Smooth muscle cell (in vitro differentiated cells): ENCODE results near the gene TM7SF2. TPM values are rescaled to one million over a fixed set of nuclear protein-coding genes. Genes with fewer than 3 reads are reported as not detected.

Experiments
- DNase-seq: peaks from one replicate; lab custom pipeline; 2025; ENCODE audit not compliant: unreplicated experiment; lab: John Stamatoyannopoulos, UW
- H2AFZ ChIP-seq: fragments of 200-600 bp; sonication (generic); 2 replicates; pipeline ENCODE4 v1.6.0; 2016; ENCODE audit warnings: antibody characterized with exemption, low read depth, mild to moderate bottlenecking
- H3F3A ChIP-seq: fragments of 200-600 bp; sonication (generic); 2 replicates; pipeline ENCODE4 v1.6.0; 2017; ENCODE audit warnings: antibody characterized with exemption, low read depth
- H3K27ac ChIP-seq: fragments of 200-600 bp; sonication (generic); 2 replicates; pipeline ENCODE4 v1.5.1; 2016; ENCODE audit warnings: low read depth, mild to moderate bottlenecking
- H3K27me3 ChIP-seq: fragments of 200-600 bp; sonication (generic); 2 replicates; pipeline ENCODE4 v1.6.1; 2016; ENCODE audit warnings: low read depth, mild to moderate bottlenecking
- H3K36me3 ChIP-seq: fragments of 200-600 bp; sonication (generic); 2 replicates; pipeline ENCODE4 v1.5.1; 2016; ENCODE audit warnings: low read depth
- H3K4me1 ChIP-seq: fragments of 200-600 bp; sonication (generic); 2 replicates; pipeline ENCODE4 v1.5.1; 2016; ENCODE audit warnings: low read depth
- H3K4me2 ChIP-seq: fragments of 200-600 bp; sonication (generic); 2 replicates; pipeline ENCODE4 v1.6.0; 2016; ENCODE audit warnings: mild to moderate bottlenecking
- H3K4me3 ChIP-seq: fragments of 200-600 bp; sonication (generic); 2 replicates; pipeline ENCODE4 v1.5.1; 2016; ENCODE audit warnings: mild to moderate bottlenecking
- H3K79me2 ChIP-seq: fragments of 200-600 bp; sonication (generic); 2 replicates; pipeline ENCODE4 v1.6.0; 2016; ENCODE audit warnings: low read depth, mild to moderate bottlenecking
- H3K9ac ChIP-seq: fragments of 200-600 bp; sonication (generic); 2 replicates; pipeline ENCODE4 v1.6.0; 2016; ENCODE audit warnings: low read depth
- H3K9me3 ChIP-seq: fragments of 200-600 bp; sonication (generic); replicated peaks from 2 replicates; pipeline ENCODE4 v1.5.1; 2016; ENCODE audit warnings: low read depth
- H4K20me1 ChIP-seq: fragments of 200-600 bp; sonication (generic); 2 replicates; pipeline ENCODE4 v1.6.0; 2016; ENCODE audit warnings: low read depth
- CTCF ChIP-seq: fragments of 200-600 bp; sonication (generic); IDR thresholded peaks from 2 replicates; pipeline ENCODE4 v1.5.1; 2017; ENCODE audit warnings: borderline replicate concordance, mild to moderate bottlenecking, antibody characterized with exemption; ENCODE audit not compliant: insufficient read depth, poor library complexity, severe bottlenecking
- WGBS: methylation state at CpG from one replicate; pipeline ENCODE4 v1.1.7; 2016; ENCODE audit warnings: low lambda C conversion rate; 5-methylcytosine and 5-hydroxymethylcytosine counted together
- polyA plus RNA-seq: library from polyadenylated mRNA; unstranded; fragments of >200 nt; fragmentation: Nextera tagmentation; extraction: Ambion mirVana; gene quantifications from 2 replicates; pipeline ENCODE4 v1.2.1, GENCODE V29; 2016
- total RNA-seq: library from RNA; depleted of rRNA; stranded (reverse); fragments of >200 nt; gene quantifications from 2 replicates; pipeline ENCODE4 v1.2.3, GENCODE V29; 2014

Gene TM7SF2
- total and polyA plus RNA-seq, 2 experiments from 2014 or later, result 16.8 to 17.4 TPM

DNA sequence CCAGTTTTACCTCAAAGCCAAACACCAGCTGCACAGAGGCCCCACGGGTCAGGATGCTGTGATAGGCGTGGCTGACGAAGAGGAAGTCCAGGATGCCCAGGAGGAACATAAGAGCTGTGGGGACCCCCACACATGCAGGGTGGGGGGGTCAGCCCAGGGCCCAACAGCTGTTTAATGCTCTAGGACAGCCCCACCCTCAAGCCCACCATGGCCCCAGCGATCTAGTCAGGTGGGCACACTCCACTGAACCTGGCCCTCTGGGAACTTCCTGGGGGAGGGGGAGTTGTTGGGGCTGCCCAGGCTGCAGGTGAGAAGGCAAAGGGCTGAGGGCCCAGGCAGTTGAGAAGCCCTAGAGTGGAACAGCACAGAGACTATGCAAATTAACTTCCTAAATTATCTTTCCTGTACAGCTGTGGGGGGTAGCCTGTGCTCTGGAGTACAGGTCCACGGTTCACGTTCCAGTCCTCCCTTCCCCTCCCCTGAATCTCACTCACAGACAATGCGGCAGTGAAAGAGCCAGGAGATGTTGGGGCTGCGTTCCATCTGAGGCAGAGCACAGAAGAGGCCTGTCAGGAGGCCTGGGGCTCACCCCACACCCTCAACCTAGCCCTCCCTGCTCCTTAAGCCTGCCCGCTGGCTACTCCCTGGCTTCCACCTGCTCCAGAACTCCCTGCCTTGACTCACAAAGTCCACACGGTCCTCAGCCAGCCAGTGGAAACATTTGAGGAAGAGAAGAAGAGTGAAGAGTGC is 20.7 kb downstream of the TM7SF2 start:
- WGBS, result 95% methylated on average over 10 of the region's 10 CpGs
- Histone ChIP-seq H3K4me3 (no peak overlapping the region), H3K27me3 (no peaks in the 10 kb centered on the region), H3K9me3 (no peaks in the 10 kb centered on the region), H2AFZ (no peak overlapping the region), H3F3A (peaks cover 9% of the 10 kb centered on the region), H3K36me3 (no peaks in the 10 kb centered on the region), H3K9ac (no peak overlapping the region), H3K27ac (no peak overlapping the region), H4K20me1 (peaks cover 30% of the 10 kb centered on the region), H3K4me1 (peaks cover 5% of the 10 kb centered on the region), H3K4me2 (peak overlapping the region; percentile 83), H3K79me2 (peaks cover 18% of the 10 kb centered on the region)
- DNase-seq, result no peak
- TF ChIP-seq CTCF, result no peak

- DNase-seq, result no peak
- Histone ChIP-seq H3K79me2 (peaks cover 18% of the 10 kb centered on the region), H3K27me3 (no peaks in the 10 kb centered on the region), H3K4me2 (peak overlapping the region; percentile 83), H2AFZ (no peak overlapping the region), H3K27ac (peak overlapping the region; percentile 93), H3F3A (peaks cover 8% of the 10 kb centered on the region), H4K20me1 (peaks cover 30% of the 10 kb centered on the region), H3K36me3 (no peaks in the 10 kb centered on the region), H3K4me1 (peaks cover 5% of the 10 kb centered on the region), H3K9me3 (no peaks in the 10 kb centered on the region), H3K4me3 (peak overlapping the region; percentile 65), H3K9ac (peak overlapping the region; percentile 93)
- no peak for TF ChIP-seq CTCF
- 55% methylated on average over 18 of the region's 18 CpGs for WGBS
Measured at GRCh38 chr11:65132988-65133700, 21.5 kb downstream of the TM7SF2 start.

GRCh38 chr11:65133724-65134123 is 22.1 kb downstream of the TM7SF2 start:
- H2AFZ ChIP-seq, result no peak overlapping the region
- peaks cover 7% of the 10 kb centered on the region for H3F3A ChIP-seq
- no peak for TF ChIP-seq CTCF

More at GRCh38 chr11:65133724-65134123, 22.1 kb downstream of the TM7SF2 start:
- Histone ChIP-seq H3K4me3 (peak overlapping the region; percentile 65), H3K79me2 (peaks cover 18% of the 10 kb centered on the region), H4K20me1 (peaks cover 30% of the 10 kb centered on the region), H3K36me3 (no peaks in the 10 kb centered on the region), H3K27me3 (no peaks in the 10 kb centered on the region), H3K9me3 (no peaks in the 10 kb centered on the region), H3K4me1 (peaks cover 5% of the 10 kb centered on the region), H3K9ac (peak overlapping the region; percentile 93), H3K27ac (peak overlapping the region; percentile 93), H3K4me2 (peak overlapping the region; percentile 83)
- 4% methylated on average over 20 of the region's 20 CpGs for WGBS
- no peak for DNase-seq
